Glutamatergic neuron (in vitro differentiated cells): ENCODE results near the gene RHOF. TPM values are rescaled to one million over a fixed set of nuclear protein-coding genes. Genes with fewer than 3 reads are reported as not detected.

ENCODE experiments used
- DNase-seq: peaks from one replicate; pipeline ENCODE4 v3.0.0; 2022
- H3K27ac Mint-ChIP-seq: one replicate; pipeline ENCODE4 v1.8.0; 2020; ENCODE audit warnings: mild to moderate bottlenecking, mixed read lengths, inconsistent platforms; ENCODE audit not compliant: unreplicated experiment
- H3K27me3 Mint-ChIP-seq: one replicate; pipeline ENCODE4 v1.8.0; 2020; ENCODE audit warnings: mild to moderate bottlenecking, moderate library complexity, mixed read lengths, inconsistent platforms; ENCODE audit not compliant: unreplicated experiment
- H3K36me3 Mint-ChIP-seq: one replicate; pipeline ENCODE4 v1.8.0; 2020; ENCODE audit warnings: mild to moderate bottlenecking, mixed read lengths, inconsistent platforms; ENCODE audit not compliant: unreplicated experiment
- H3K4me1 Mint-ChIP-seq: one replicate; pipeline ENCODE4 v1.8.0; 2020; ENCODE audit warnings: mild to moderate bottlenecking, low read depth, mixed read lengths, inconsistent platforms; ENCODE audit not compliant: unreplicated experiment
- H3K4me3 Mint-ChIP-seq: one replicate; pipeline ENCODE4 v1.8.0; 2020; ENCODE audit warnings: mild to moderate bottlenecking, mixed read lengths, inconsistent platforms; ENCODE audit not compliant: unreplicated experiment
- H3K9me3 Mint-ChIP-seq: one replicate; pipeline ENCODE4 v1.8.0; 2020; ENCODE audit warnings: mild to moderate bottlenecking, moderate library complexity, mixed read lengths, inconsistent platforms; ENCODE audit not compliant: unreplicated experiment
- total RNA-seq: library from RNA; stranded (reverse); fragmentation: NEBNext Ultra II Directional; extraction: Animal tissue kit (Norgen Biotek cat#: 25700); gene quantifications from one replicate; pipeline ENCODE4 v1.2.1, GENCODE V29; 2021; ENCODE audit not compliant: unreplicated experiment
- TF ChIP-seq, protein P1 (sequence below): fragments of 200-600 bp; sonication (generic); IDR thresholded peaks from one replicate; pipeline ENCODE4 v1.5.0; 2021; ENCODE audit not compliant: partially characterized antibody, unreplicated experiment

The RHOF gene
- total RNA-seq, 1 donor from 2014 or later: 31.1 TPM

DNA sequence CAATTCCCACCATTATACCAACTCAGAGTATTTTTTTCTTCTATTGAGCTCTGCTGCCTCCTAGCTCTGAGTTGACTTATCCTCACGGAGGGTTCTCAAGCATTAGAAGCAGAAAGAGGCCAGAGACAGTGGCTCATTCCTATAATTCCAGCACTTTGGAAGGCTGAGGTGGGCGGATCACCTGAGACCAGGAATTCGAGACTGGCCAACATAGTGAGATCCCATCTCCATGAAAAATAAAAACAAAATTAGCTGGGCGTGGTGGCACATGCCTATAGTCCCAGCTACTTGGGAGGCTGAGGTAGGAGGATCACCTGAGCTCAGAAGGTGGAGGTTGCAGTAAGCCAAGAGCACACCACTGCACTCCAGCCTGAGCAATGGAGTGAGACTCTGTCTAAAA lies 44.2 kb upstream of the RHOF start:
- Mint-ChIP-seq H3K9me3 (peaks cover 5% of the 10 kb centered on the region), H3K36me3 (no peaks in the 10 kb centered on the region), H3K27me3 (no peaks in the 10 kb centered on the region)

DNA sequence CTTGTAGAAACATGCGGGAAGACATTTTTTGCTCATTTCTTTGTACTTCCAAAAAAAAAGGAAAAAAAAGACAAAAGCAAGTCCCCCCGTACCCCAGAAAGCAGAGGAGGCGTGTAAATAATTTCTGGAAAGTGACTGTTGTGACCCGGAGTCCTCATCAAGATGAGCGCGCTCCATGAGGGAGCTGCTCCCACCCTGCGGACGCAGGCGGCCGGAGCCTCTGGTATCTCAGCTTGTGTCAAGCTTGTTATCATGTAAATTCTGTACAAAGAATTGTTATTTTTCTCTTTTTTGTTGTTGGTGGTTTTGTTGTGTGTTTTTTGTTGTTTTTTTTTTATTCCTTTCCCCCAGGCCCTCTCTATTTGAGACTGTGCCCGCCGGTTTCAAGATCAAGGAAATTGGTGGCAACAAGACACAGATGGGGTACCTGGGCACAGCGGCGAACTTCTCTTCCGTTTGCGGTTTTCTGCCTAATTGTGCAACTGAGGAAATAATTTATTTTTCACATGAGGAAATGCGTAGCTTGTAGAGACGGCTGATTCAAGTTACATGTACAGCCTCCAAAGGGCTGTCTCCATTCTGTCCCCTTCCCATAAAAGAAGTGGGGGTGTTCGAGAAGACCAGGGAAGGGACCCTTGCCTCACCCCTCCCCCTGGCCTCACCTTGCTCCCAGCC lies 38.2 kb upstream of the RHOF start:
- TF ChIP-seq, protein P1, sequence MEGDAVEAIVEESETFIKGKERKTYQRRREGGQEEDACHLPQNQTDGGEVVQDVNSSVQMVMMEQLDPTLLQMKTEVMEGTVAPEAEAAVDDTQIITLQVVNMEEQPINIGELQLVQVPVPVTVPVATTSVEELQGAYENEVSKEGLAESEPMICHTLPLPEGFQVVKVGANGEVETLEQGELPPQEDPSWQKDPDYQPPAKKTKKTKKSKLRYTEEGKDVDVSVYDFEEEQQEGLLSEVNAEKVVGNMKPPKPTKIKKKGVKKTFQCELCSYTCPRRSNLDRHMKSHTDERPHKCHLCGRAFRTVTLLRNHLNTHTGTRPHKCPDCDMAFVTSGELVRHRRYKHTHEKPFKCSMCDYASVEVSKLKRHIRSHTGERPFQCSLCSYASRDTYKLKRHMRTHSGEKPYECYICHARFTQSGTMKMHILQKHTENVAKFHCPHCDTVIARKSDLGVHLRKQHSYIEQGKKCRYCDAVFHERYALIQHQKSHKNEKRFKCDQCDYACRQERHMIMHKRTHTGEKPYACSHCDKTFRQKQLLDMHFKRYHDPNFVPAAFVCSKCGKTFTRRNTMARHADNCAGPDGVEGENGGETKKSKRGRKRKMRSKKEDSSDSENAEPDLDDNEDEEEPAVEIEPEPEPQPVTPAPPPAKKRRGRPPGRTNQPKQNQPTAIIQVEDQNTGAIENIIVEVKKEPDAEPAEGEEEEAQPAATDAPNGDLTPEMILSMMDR: no peak
- no peak for DNase-seq
- Mint-ChIP-seq H3K9me3 (peaks cover 14% of the 10 kb centered on the region), H3K36me3 (no peaks in the 10 kb centered on the region), H3K27ac (no peak overlapping the region), H3K4me1 (no peaks in the 10 kb centered on the region), H3K4me3 (no peak overlapping the region), H3K27me3 (peaks cover 15% of the 10 kb centered on the region)

More for the DNA sequence above, 44.2 kb upstream of the RHOF start:
- no peak for DNase-seq
- TF ChIP-seq, protein P1: no peak
- H3K27ac Mint-ChIP-seq: no peak overlapping the region
- H3K4me1 Mint-ChIP-seq: no peaks in the 10 kb centered on the region
- H3K4me3 Mint-ChIP-seq: no peak overlapping the region

DNA sequence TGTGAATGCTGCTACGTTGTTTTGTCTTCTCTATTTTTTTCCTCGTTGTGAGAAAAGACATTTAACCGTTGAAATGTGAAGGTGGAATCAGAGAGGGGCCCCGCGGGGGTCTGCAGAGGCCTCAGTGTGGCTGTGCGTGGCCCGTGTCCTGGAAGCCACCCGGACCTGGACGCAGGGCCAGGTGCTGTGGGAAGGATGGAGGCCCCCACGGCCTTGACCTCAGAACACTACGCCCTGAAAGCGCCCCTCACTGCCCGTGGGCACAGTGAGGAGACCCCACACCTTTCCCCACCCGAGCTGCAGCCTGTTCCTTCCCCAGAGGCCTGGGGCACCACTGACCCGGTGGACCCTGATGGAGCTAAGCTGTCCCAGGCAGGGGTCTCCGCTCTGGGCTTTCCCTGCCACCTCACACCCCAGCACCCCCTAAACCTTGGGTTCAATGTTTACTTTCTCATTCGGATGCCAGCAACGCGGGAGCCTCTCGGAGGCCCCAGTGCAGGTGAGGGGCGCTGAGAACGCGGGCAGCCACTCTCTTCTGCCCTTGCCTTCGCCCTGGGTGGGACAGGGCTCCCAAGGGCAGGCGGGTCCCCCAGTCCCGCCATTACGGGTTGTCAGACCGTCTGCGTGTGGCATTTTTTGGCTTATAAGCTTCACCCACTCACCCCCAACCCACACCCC lies 37.2 kb upstream of the RHOF start:
- H3K36me3 Mint-ChIP-seq: no peaks in the 10 kb centered on the region
- peaks cover 16% of the 10 kb centered on the region for H3K9me3 Mint-ChIP-seq
- H3K27ac Mint-ChIP-seq: no peak overlapping the region
- H3K4me1 Mint-ChIP-seq: no peaks in the 10 kb centered on the region
- no peak for DNase-seq
- no peak overlapping the region for H3K4me3 Mint-ChIP-seq
- H3K27me3 Mint-ChIP-seq: peaks cover 16% of the 10 kb centered on the region
- TF ChIP-seq, protein P1: no peak

DNA sequence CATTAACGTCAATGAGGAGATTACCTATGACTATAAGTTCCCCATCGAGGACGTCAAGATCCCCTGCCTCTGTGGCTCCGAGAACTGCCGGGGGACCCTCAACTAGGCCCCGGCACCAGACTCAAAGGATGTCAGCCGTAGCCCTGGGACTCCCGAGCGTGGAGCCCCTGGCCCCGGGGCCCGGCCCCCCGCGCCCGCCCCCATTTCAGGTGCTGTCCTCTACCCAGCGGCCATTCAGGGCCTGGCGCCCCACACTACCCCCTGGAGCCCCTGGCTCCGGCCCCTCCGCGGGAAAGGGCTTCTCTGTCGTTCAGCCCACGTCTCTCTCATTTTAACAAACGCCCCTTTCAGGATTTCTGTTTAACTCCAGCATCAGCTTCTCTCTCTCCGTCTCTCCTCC lies 36.6 kb upstream of the RHOF start:
- no peaks in the 10 kb centered on the region for H3K36me3 Mint-ChIP-seq
- TF ChIP-seq, protein P1: no peak
- no peak for DNase-seq

More for the DNA sequence above, 36.6 kb upstream of the RHOF start:
- Mint-ChIP-seq H3K27ac (no peak overlapping the region), H3K9me3 (peaks cover 16% of the 10 kb centered on the region), H3K27me3 (peaks cover 16% of the 10 kb centered on the region), H3K4me3 (no peak overlapping the region), H3K4me1 (no peaks in the 10 kb centered on the region)
